ENCODE results near the gene DAAM2. TPM values are rescaled to one million over a fixed set of nuclear protein-coding genes. Genes with fewer than 3 reads are reported as not detected.

Gene DAAM2
- total and polyA plus RNA-seq, 9 of the 15 experiments (the other 6 are each of a cell fraction or from before 2014, with no cell fraction given), result 0.01 to 0.07 TPM; not detected in 7

DNA sequence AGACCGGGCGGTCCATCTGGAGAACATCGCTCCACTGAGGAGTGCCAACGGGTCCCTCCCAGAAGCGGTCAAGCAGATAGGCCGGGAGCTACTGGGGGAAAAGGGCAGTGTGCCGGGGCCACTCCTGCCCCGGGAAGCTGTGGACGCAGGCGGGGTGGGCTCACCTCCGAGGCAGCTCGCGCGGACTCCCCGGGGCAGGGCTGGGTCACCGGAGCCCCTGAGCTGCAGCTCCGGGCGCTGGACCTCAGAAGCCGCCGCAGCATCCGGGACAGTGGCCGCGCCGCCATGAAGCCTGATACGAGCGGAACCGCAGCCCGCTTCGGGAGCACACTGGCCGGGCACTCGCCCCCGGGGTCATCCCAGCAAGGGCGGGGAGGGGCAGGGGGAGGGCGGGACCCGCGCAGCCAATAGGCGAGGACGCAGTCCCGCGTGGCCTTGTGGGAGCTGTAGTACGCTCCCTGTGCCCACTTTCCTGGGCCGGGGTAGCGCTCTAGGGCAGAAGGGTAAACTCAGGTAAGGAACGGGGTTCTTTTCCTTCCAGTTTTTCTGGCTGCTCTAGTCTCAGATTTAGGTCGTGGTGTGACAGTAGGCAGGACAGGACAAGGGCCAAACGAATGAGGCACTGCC is 142.1 kb downstream of the DAAM2 start, which contains the start of gene MOCS1 (continued):
- TF ChIP-seq, protein P1, sequence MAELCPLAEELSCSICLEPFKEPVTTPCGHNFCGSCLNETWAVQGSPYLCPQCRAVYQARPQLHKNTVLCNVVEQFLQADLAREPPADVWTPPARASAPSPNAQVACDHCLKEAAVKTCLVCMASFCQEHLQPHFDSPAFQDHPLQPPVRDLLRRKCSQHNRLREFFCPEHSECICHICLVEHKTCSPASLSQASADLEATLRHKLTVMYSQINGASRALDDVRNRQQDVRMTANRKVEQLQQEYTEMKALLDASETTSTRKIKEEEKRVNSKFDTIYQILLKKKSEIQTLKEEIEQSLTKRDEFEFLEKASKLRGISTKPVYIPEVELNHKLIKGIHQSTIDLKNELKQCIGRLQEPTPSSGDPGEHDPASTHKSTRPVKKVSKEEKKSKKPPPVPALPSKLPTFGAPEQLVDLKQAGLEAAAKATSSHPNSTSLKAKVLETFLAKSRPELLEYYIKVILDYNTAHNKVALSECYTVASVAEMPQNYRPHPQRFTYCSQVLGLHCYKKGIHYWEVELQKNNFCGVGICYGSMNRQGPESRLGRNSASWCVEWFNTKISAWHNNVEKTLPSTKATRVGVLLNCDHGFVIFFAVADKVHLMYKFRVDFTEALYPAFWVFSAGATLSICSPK (IDR thresholded peaks at IDR 0.05; ENCODE audit: borderline replicate concordance), result no peak
- TF ChIP-seq HLTF (IDR thresholded peaks at IDR 0.05) (no peak), NFYB (IDR thresholded peaks at IDR 0.05; ENCODE audit: extremely low read depth, insufficient read length) (peak; percentile 31), SMAD4 (CRISPR knock-in tag; conservative IDR thresholded peaks at IDR 0.05) (0 out of 2 replicates have a peak, but pooled peaks have one; percentile 26), CXXC5 (CRISPR knock-in tag; IDR thresholded peaks at IDR 0.05) (peak; percentile 76), FOS (IDR thresholded peaks at IDR 0.05; ENCODE audit: extremely low read depth, insufficient read length) (peak; percentile 34), ZNF143 (CRISPR knock-in tag; IDR thresholded peaks at IDR 0.05) (peak; percentile 80), LCOR (CRISPR knock-in tag; IDR thresholded peaks at IDR 0.05) (peak; percentile 34; the same call in 1 of the 2 replicates), POLR3G (IDR thresholded peaks at IDR 0.05; ENCODE audit: extremely low read depth, insufficient read length, insufficient replicate concordance) (no peak), U2AF1 (optimal IDR thresholded peaks at IDR 0.05; ENCODE audit: low read depth, low read length) (peak; percentile 41), ZNF174 (CRISPR knock-in tag; IDR thresholded peaks at IDR 0.05) (no peak), MBD2 (IDR thresholded peaks at IDR 0.05; ENCODE audit: borderline replicate concordance, low read depth) (peak; percentile 77), NRF1 (conservative IDR thresholded peaks at IDR 0.05 in 1 of 2, IDR thresholded peaks at IDR 0.05 in 1 of 2) (peak; percentile 58 to 67; a peak in 3 of 4 replicates), KAT7 (CRISPR knock-in tag; IDR thresholded peaks at IDR 0.05; ENCODE audit: borderline replicate concordance) (0 out of 2 replicates have a peak, but pooled peaks have one; percentile 61), PHB2 (IDR thresholded peaks at IDR 0.05; ENCODE audit: low read depth) (no peak), POLR2H (tag; IDR thresholded peaks at IDR 0.05; ENCODE audit: low read depth) (peak; percentile 27; the same call in 1 of the 2 replicates), TAF7 (tag; IDR thresholded peaks at IDR 0.05) (peak; percentile 54; the same call in 1 of the 2 replicates), RB1 (IDR thresholded peaks at IDR 0.05; ENCODE audit: low read depth) (peak; percentile 49; the same call in 1 of the 2 replicates)
- TF ChIP-seq, protein P2, sequence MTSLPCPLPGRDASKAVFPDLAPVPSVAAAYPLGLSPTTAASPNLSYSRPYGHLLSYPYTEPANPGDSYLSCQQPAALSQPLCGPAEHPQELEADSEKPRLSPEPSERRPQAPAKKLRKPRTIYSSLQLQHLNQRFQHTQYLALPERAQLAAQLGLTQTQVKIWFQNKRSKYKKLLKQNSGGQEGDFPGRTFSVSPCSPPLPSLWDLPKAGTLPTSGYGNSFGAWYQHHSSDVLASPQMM (CRISPR knock-in tag; IDR thresholded peaks at IDR 0.05), result no peak
- TF ChIP-seq, protein P3, sequence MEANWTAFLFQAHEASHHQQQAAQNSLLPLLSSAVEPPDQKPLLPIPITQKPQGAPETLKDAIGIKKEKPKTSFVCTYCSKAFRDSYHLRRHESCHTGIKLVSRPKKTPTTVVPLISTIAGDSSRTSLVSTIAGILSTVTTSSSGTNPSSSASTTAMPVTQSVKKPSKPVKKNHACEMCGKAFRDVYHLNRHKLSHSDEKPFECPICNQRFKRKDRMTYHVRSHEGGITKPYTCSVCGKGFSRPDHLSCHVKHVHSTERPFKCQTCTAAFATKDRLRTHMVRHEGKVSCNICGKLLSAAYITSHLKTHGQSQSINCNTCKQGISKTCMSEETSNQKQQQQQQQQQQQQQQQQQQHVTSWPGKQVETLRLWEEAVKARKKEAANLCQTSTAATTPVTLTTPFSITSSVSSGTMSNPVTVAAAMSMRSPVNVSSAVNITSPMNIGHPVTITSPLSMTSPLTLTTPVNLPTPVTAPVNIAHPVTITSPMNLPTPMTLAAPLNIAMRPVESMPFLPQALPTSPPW (CRISPR knock-in tag; IDR thresholded peaks at IDR 0.05), result peak; percentile 98
- TF ChIP-seq, protein P4, sequence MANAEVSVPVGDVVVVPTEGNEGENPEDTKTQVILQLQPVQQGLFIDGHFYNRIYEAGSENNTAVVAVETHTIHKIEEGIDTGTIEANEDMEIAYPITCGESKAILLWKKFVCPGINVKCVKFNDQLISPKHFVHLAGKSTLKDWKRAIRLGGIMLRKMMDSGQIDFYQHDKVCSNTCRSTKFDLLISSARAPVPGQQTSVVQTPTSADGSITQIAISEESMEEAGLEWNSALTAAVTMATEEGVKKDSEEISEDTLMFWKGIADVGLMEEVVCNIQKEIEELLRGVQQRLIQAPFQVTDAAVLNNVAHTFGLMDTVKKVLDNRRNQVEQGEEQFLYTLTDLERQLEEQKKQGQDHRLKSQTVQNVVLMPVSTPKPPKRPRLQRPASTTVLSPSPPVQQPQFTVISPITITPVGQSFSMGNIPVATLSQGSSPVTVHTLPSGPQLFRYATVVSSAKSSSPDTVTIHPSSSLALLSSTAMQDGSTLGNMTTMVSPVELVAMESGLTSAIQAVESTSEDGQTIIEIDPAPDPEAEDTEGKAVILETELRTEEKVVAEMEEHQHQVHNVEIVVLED (CRISPR knock-in tag; IDR thresholded peaks at IDR 0.05), result peak; percentile 80
